ENCODE data around the gene FGD5.
"Not testable (repeated sequence)": the region's sequence is repeated elsewhere in the genome, so short reads cannot be mapped to it uniquely, and the experiment has no call there.

The FGD5 gene

GRCh38 chr3:14891135-14892132 lies 72.7 kb downstream of the FGD5 start:
- no peak for DNase-seq (ENCODE audit: low read depth)
- no peak overlapping the region for H3K4me3 ChIP-seq (ENCODE audit: low read depth, low read length)

GRCh38 chr3:14892226-14892625 lies 73.5 kb downstream of the FGD5 start:
- DNase-seq (ENCODE audit: low read depth) = no peak
- no peak overlapping the region for H3K4me3 ChIP-seq (ENCODE audit: low read depth, low read length)

GRCh38 chr3:14894085-14894484 lies 75.3 kb downstream of the FGD5 start:
- DNase-seq (ENCODE audit: low read depth) = no peak
- no peak overlapping the region for H3K4me3 ChIP-seq (ENCODE audit: low read depth, low read length)

GRCh38 chr3:14897266-14897665 lies 78.5 kb downstream of the FGD5 start:
- DNase-seq (ENCODE audit: low read depth) = no peak
- H3K4me3 ChIP-seq (ENCODE audit: low read depth, low read length) = no peak overlapping the region

GRCh38 chr3:14898929-14899328 lies 80.2 kb downstream of the FGD5 start:
- H3K4me3 ChIP-seq (ENCODE audit: low read depth, low read length) = no peak overlapping the region
- DNase-seq (ENCODE audit: low read depth) = no peak

GRCh38 chr3:14899993-14900618 lies 81.3 kb downstream of the FGD5 start:
- no peak overlapping the region for H3K4me3 ChIP-seq (ENCODE audit: low read depth, low read length)

GRCh38 chr3:14900881-14901873 lies 82.4 kb downstream of the FGD5 start:
- no peak for DNase-seq (ENCODE audit: low read depth)
- no peak overlapping the region for H3K4me3 ChIP-seq (ENCODE audit: low read depth, low read length)

More at GRCh38 chr3:14899993-14900618, 81.3 kb downstream of the FGD5 start:
- no peak for DNase-seq (ENCODE audit: low read depth)

GRCh38 chr3:14902719-14903118 lies 84.0 kb downstream of the FGD5 start:
- no peak for DNase-seq (ENCODE audit: low read depth)

GRCh38 chr3:14903501-14903900 lies 84.7 kb downstream of the FGD5 start:
- not testable (repeated sequence) for H3K4me3 ChIP-seq (ENCODE audit: low read depth, low read length); DNase-seq (ENCODE audit: low read depth)

More at GRCh38 chr3:14902719-14903118, 84.0 kb downstream of the FGD5 start:
- no peak overlapping the region for H3K4me3 ChIP-seq (ENCODE audit: low read depth, low read length)

GRCh38 chr3:14905055-14905657 lies 86.4 kb downstream of the FGD5 start:
- DNase-seq (ENCODE audit: low read depth) = no peak
- no peak overlapping the region for H3K4me3 ChIP-seq (ENCODE audit: low read depth, low read length)

GRCh38 chr3:14906355-14906971 lies 87.7 kb downstream of the FGD5 start:
- DNase-seq (ENCODE audit: low read depth) = no peak

GRCh38 chr3:14907043-14907966 lies 88.5 kb downstream of the FGD5 start:
- H3K4me3 ChIP-seq (ENCODE audit: low read depth, low read length) = no peak overlapping the region
- no peak for DNase-seq (ENCODE audit: low read depth)

More at GRCh38 chr3:14906355-14906971, 87.7 kb downstream of the FGD5 start:
- H3K4me3 ChIP-seq (ENCODE audit: low read depth, low read length) = no peak overlapping the region

GRCh38 chr3:14909250-14909649 lies 90.5 kb downstream of the FGD5 start:
- DNase-seq (ENCODE audit: low read depth) = no peak
- H3K4me3 ChIP-seq (ENCODE audit: low read depth, low read length) = no peak overlapping the region

- no peak for DNase-seq (ENCODE audit: low read depth)
- no peak overlapping the region for H3K4me3 ChIP-seq (ENCODE audit: low read depth, low read length)
These were observed 92.9 kb downstream of the FGD5 start for GRCh38 chr3:14911651-14912050.

GRCh38 chr3:14913071-14913925 lies 94.5 kb downstream of the FGD5 start:
- DNase-seq (ENCODE audit: low read depth) = no peak
- no peak overlapping the region for H3K4me3 ChIP-seq (ENCODE audit: low read depth, low read length)

- no peak overlapping the region for H3K4me3 ChIP-seq (ENCODE audit: low read depth, low read length)
- DNase-seq (ENCODE audit: low read depth) = no peak
These were observed 95.4 kb downstream of the FGD5 start for GRCh38 chr3:14913926-14914778.

All from skeletal muscle cell (primary cell).